PFSK-1 (cell line): ENCODE measurements around the gene ALDH4A1.

Experiments used
- POLR2AphosphoS5 ChIP-seq: IDR thresholded peaks from 2 replicates; pipeline ENCODE4 v1.6.1; 2012; ENCODE audit warnings: low read depth, mild to moderate bottlenecking, control low read depth, low read length, moderate library complexity
- SIN3A ChIP-seq: IDR thresholded peaks from 2 replicates; pipeline ENCODE4 v1.6.1; 2012; ENCODE audit warnings: mild to moderate bottlenecking, low read length, moderate library complexity, borderline replicate concordance; ENCODE audit not compliant: insufficient read depth
- TAF1 ChIP-seq: IDR thresholded peaks from 2 replicates; pipeline ENCODE4 v1.6.1; 2012; ENCODE audit warnings: low read length, control low read depth, borderline replicate concordance; ENCODE audit not compliant: insufficient read depth

- TF ChIP-seq TAF1 (no peak), SIN3A (no peak), POLR2AphosphoS5 (no peak)
These were observed 45.2 kb upstream of the ALDH4A1 start for GRCh38 chr1:18947570-18947969.
